DMS 273 (cell line): ENCODE results near the gene PPM1L.

Experiments
- DNase-seq: peaks from one replicate; lab custom pipeline; 2025; ENCODE audit not compliant: unreplicated experiment; lab: John Stamatoyannopoulos, UW

The PPM1L gene

DNA sequence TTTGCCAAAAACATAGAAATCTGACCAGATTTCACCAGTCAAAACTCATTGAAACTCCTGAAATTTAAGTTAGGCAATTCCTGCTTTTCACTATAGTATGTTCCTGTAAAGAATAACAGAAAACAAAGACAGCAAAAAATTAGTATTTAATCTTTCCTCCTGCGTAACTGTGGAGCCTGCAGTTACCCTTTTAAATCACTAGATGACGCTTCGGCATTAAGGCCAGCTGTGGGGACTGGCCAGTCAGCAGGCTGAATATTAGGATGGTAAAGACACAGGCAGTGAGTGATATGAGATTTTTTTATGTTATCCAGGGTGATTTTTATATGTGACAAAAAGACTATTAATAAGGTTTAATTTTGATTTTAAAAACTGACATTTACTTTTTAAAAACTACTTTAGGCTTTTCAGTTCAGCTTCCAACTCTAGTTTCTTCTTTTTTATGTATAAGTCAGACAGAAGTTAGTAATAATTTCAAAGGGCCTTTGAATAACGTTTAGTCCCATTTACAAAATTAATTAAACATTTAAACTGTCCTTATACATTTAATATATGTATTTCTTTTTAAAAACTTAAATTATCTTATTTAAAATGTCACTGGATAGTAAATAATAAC is 165.1 kb downstream of the PPM1L start:
- DNase-seq: peak; percentile 73

DNA sequence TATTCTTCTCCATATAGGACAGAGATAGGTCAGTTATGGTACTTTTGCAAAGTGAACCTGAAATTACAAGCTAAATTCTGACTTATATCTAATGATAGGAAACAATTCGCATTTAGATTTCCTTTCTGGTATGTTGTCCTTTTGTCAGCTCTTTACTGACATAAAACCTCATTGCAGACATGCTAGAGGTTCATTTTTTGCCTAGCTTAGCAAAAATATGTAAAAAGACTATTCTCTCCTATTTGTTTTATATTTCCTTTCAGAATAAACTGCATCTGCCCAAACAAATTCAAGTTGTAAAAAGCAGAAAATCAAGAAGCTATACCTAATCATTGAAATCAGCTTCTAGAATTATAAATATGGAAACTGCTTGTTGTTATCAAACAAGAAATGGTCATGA is 168.7 kb downstream of the PPM1L start:
- DNase-seq: no peak

DNA sequence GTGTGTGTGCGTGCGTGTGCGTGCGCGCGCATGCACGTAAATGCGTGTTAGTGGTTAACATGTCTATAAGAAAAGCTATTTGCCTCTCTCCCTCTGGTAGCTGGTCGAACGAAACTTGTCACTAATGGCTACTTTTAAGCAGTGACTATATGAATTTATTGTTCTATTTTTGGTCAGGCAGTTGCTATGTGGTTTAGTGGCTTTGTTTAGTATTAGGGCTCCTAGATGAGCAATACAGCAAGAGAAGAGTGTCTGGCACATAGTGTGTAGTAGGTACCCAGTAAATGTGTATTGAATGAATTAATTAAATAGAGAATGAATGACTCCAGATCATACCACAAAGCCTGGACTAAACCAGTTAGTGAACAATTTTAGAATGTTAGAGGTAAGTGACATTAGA is 171.6 kb downstream of the PPM1L start:
- DNase-seq: no peak

DNA sequence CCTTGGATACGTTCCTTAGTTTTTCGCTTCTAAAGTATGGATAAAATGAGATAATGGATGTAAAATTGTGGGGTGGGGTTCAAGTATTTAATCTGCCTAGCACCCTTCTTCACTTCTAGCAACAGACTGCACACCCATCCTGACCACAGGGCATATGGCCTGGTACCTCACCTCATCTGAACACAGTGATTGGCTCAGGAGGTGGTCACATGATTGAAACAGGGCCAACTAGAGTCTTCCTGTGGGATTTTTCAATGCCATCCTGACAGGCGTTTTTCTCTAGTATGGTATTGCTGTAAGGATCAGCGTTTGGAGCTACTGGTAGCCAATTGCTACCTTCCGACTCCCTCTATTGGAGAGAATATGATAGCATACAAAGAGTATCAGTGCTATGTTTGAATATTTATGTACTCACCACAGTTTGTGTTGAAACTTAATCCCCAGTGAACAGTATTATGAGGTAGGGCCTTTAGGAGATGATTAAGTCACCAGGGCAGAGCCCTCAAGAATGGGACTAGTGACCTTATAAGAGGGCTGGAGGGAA is 172.2 kb downstream of the PPM1L start:
- peak; percentile 72 for DNase-seq

DNA sequence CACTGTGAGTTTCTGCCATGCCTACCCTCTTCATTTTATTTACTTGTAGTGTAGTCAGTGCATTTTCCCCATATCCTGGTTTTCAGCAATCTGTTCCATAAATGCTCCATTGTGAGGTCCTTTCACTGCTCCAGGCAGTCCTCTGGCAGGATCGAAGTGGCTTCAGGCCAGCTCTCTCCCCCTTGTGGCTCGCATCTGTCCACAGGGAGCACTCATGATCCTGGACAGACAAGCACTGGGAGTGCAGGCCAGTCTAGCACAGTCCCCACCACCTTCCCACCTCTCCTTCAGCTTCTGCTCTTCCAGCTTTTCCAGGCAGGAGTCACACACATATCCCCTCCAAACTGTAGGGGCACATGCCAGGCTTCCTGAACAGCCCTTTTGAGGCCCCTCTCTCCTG is 173.6 kb downstream of the PPM1L start:
- peak; percentile 74 for DNase-seq

DNA sequence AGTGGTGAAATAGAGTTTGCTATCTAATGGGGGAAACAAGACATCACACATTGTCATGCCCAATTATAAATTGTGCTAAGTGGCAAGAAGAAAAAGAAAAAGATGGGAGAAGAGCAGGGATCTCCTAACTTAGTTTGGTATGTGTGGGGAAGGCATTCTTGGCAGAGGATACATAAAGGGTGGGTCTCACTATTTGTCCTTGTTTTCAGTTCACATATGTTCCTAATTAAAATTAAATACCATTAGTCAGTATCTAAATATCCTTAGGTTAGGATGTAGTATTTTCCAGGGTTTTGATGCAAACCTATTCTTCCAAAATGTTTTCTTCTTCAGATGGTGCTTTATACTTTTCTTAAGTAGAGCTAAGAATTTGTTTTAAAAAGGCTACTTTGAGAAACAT is 175.4 kb downstream of the PPM1L start:
- DNase-seq: no peak

DNA sequence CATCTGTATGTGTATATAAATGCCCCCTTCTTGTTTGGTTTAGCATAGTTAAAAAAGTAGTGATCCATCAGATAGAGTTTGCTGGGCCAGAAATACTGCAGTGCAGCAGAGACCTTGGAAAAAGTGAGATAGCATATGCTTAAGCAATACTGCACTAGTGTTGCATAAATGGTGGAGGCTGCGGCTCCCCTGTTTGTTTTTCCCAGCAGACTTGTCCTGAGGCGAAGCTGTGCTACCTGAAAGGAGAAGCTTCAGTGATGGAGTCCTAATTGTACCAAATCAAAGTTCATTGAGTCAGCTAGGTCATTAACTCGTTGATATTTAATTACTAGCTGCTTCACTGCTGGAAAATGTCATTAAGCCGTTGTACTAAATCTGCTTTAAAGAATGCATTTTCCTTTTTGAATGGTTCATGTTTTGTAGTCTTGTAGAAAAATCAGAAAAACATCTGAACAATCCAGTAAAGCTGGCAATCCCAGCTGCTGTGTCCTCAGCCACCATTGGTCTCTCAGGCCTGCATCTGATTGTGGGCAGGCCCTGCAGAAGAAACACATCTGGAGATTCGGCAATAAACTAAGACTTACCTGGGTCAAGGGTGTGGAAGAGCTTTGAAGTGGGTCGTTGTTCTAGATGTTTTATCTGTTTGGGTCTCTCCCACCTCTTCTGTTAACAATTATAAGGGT is 179.5 kb downstream of the PPM1L start:
- no peak for DNase-seq

DNA sequence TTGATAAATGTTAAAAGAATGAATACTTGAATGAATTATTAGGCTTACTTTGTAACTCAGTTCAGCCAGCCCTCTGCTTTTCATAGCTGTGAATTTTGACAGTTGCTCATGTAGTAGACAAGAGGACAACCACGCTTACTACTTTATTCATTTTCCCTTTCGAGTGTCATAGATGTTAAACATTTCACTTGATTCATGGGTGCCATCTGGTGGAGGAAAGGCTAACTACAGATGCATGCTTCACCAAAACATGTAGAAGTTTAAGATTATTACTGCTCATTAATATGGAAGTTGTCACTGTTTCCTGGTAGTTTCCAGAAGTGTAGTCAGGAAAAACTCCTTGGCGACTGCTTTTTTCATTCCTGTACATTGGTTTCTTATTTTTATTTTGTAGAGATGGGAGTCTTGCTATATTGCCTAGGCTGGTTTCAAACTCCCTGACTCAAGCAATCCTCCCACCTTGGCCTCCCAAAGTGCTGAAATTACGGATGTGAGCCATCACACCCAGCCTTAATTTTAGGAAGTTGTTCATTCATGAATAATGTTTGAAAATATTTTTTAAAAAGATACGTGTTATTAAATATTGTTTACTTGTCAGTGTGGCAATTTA is 186.0 kb downstream of the PPM1L start:
- DNase-seq: no peak

DNA sequence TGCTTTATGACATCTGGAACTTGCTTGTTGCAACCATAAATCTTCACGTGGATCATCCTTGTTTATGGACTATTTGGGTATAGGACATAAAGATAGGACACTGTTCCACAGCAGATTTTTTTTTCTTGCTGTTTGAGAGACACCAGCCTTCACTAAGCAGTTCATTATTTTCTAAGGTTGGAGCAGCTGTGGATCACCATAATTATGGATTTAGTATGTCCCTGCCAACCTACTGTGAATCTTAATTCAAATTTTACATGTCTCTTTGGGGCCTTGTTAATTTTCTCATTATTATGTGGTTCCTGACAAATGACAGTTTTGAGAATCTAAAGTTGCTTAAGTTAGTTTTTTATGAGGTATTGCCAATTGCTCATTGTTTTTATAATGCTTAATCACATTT is 188.0 kb downstream of the PPM1L start:
- DNase-seq: no peak

DNA sequence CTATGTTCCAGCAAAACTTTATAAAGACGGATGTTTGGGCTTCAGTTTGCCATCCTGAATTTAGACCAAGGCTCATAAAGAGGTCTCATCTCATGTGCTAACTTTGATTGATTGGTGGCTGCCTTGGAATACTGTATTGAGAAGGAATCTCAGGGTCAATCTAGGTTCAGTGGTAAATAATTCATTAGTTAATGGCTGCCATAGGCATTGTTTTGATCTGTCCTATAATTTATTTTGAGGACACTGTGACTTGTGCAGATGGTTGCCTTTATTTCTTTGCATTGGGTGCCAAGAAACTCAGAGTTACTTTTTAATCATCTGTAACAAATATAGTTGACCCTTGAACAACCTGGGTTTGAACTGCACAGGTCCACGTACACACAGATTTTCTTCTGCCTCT is 189.3 kb downstream of the PPM1L start:
- no peak for DNase-seq

DNA sequence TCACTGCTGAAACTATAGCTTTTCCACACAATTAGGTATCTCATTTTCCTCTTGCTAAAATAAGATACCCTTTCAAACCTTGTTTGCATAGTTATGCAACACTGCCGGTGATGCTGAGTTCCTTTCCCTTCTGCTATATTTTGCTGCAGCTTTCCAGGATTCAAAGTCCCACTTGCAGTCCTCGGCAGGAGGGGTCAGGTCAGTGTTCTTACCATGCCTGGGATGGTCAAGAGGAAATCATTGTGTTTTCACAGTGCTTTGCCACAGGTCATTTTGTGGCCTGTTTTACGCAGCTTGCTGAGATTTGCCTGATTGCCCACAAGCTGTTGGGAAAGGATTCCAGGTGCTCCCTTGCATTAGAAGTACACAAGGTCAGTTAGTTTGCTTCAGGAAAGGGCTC is 192.2 kb downstream of the PPM1L start:
- DNase-seq: no peak

DNA sequence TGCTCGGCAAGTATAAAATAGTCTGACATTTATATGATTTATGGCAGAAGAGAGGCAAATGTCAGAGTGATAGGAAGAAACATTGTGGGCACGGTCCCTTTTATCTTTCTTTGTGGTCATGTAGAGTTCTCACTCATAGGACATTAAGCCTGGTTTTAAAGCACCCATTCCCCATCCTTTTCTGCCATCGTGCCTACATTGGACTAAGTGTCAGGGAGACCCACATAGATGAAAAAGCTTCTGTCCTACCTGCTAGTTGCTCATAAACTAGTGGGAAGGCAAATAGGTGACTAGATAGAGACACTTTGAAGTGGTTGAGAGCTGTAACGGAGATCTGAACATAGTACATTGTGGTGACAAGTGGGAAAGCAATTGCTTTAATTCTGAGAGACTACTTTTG is 193.4 kb downstream of the PPM1L start:
- no peak for DNase-seq

DNA sequence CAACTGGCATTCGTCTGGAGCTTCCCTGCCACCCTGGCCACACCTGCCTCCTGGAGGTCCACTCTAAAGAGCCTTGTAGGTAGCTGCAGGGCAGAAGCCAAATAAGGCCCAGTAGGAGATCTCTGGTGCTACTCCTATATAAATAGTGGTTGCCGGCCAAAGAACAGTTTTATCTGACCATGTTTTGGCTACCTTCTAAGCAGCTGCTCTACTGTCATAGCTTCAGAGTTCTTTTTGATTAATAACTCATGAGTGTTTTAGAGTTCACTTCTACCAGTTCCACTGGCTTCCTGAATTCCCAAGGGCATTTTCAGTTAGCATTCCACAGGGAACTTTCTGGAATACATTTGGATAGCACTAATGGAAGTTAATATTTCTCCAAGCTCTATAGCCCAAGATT is 194.5 kb downstream of the PPM1L start:
- DNase-seq: no peak

DNA sequence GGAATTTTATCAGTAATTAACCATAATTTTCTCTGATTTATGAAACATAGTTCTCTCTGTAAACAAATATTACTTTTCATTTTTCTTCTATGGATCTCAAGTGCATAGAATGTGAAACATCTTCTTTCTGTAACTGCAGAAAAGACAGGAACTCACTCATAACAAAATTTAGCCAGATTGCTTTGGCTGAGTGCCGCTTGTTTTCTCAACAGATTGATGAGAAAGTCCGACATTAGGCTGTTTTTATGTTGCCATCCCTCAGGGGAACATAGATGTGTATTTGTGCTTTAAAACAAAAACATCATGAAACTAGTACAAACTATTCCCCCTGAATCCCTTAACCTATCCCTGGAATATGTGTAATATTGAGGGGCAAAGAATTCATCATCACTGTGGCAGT is 194.9 kb downstream of the PPM1L start:
- DNase-seq: no peak

DNA sequence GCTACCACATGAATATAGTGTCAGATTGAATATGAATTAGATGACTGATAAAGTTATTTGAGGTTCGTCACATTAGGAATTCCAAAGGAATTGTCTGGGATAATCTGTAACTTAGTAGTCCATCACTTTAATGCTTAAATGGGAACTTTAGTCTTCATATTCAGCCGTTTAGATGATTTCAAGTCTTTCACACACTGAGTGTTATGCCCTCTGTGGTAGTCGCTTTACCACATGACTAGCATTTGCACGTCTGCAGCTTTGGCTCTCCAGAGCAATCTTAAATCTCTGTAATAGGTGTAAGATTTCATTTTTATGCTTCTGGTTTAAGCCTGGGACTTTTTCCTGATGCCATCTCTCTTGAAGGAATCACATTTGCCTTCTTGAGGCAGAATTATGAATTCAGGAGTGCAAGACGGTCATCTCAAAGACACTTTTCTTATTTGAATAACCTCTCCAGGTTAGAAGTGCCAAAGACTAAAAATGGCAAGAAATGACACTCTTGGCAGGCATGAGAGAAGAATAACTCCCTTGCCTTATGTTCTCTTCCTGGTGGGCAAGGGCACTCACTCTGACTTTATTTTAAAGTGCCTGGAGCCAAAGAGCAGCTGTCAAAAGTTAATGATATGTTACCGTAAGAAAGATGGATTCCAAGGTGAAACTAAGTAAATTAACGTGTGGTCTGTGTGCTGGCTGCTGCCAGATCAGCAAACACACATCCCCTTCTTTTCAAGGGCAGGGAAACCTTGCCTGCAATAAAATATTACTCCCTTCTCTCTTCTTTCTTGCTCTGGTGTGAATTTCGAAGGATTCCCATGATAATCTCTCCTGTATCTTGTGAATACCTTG is 195.8 kb downstream of the PPM1L start:
- peak; percentile 65 for DNase-seq

DNA sequence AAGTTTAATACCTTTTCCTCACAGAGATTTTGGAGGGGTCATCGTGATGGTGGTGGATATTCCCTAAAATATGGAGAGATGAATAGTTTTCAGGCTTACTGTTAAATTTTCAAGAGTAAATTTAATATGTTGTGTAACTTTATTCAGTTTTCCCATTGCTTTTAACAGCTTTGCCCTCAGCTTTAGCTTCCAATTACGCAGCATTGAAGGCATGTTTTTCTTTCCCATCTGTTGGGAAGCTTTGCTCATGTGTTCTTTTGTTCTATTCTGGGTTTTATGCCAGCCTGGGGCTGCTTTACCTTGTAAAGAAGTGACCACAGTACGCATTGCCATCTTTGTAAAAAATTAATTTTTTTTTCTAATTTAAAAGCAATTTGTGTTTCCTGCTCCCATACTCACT is 197.7 kb downstream of the PPM1L start:
- peak; percentile 86 for DNase-seq

DNA sequence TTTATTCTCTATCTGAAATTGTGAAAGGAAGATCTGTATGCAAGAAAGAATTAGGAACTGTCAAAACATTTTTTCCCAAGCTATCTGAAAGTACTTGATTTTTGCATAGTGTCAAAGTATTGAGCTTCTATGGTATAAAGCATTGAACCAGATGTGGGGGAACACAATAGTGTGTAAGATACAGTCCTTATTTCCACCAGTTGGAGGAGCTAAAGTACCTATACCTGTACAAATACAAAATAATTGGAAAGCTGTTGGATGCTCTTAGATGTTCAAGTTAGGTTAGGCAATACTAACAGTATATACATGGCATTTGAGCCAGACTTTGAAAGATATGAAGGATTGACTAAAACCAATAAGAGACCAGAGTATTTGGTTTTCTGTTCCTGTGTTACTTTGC is 200.8 kb downstream of the PPM1L start:
- DNase-seq: peak; percentile 59

DNA sequence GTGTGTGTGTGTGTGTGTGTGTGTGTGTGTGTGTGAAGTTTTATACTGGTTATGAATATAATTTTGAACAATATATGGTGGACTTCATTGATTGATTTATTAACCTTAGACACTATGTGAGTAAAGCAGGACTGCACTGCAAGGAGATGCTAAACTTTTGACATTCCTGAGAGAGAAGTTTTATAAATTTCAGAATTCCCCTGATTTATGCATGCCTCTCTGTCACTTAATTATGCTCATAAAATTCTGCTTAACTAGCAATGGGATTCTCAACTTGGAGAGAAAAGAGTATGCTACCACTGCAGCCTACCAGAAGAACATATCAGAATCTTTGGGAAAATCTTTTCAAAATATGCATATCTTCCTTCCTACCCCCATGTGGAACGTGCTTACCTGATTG is 204.5 kb downstream of the PPM1L start:
- no peak for DNase-seq

DNA sequence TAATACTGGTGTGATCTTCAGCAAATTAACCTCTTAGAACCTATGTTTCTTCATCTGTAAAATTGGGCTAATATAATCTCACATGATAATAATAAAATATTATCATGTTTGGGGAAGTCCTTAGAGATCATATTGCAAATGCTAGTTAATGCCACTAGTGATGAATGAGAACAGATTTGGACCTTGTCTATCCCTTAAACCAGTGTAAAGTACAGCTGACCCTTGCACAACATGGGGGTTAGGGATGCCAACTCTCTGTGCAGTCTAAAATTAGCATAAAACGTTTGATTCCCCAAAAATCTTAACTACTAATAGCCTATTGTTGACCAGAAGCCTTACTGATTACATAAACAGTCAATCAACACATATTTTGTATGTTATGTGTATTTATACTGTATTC is 207.9 kb downstream of the PPM1L start:
- DNase-seq: no peak

DNA sequence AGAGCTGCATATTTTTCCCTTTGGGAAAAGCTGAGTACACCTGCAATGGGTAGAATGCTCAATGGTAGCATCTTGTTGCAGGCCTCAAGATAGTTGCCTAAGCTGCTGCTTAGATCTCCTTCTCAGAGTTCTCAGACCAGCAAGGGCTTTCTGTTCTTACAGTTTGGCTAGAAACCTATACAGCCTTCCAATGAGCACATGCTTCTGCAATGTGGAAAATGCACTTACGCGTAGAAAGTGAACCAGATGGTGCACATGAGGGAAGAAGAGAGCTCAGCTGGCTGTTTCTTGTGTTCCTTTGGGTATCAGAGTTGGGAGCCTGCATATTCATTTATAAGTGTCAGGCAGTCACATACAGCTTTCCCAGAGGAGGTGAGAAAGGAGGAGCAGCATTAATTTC is 212.7 kb downstream of the PPM1L start:
- DNase-seq: peak; percentile 93

DNA sequence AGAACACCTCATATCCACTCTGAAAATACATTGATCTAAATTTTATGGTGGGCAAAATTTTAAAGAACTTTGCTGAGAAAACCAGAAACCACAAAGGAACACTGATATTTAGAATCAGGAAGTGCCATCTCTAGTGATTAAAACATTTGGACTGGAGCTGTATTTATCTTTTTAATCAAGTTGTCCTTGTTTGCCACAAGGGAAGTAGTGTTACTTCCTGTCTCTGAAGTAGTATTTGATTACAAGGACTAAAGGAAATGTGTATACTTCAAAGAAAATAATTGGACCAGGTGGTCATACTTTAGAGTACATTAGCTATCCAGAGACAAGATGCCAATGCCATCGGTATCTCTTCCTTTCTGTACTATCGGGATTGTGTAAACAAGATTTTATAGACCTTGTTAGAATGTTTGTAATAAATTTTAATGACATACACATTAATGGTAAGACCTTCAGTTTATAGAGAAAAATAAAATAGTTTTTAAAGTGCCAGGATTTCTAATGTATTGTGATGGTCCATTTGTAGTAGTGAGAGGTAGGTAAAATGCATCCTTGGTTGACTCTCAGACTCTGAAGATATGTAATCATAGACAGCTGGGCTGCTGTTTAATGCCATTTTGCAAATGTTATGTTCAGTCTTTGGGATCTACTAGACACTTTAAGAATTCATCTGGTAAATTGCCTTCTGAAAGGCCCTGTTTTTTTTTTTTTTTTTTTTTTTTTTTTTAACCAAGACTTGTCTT is 217.2 kb downstream of the PPM1L start:
- no peak for DNase-seq
